Fibroblast of lung (primary cell): ENCODE measurements around the gene SREBF2. TPM values are rescaled to one million over a fixed set of nuclear protein-coding genes. Genes with fewer than 3 reads are reported as not detected.
A peak's percentile ranks its signal among the peaks of the same experiment; 100 is the strongest.

ENCODE experiments used
- DNase-seq, 2 donors: peaks; one replicate each; pipeline versions ENCODE4 v3.0.0 to v3.0.0-alpha.2; 2010; ENCODE audit warnings: low read depth in 2 of 2
- H2AFZ ChIP-seq: 2 replicates; pipeline ENCODE4 v1.5.1; 2012; ENCODE audit warnings: low read length, control low read depth, inconsistent platforms
- H3K27ac ChIP-seq: 2 replicates; pipeline ENCODE4 v1.5.1; 2011; ENCODE audit warnings: low read length, control low read depth; ENCODE audit not compliant: insufficient read depth
- H3K27me3 ChIP-seq: 2 replicates; pipeline ENCODE4 v1.5.1; 2011; ENCODE audit warnings: mild to moderate bottlenecking, low read length; ENCODE audit not compliant: control insufficient read depth, insufficient read depth
- H3K36me3 ChIP-seq: 2 replicates; pipeline ENCODE4 v1.5.1; 2011; ENCODE audit warnings: low read length; ENCODE audit not compliant: control insufficient read depth, insufficient read depth
- H3K4me1 ChIP-seq: 2 replicates; pipeline ENCODE4 v1.5.1; 2011; ENCODE audit warnings: low read length; ENCODE audit not compliant: control insufficient read depth, insufficient read depth; ENCODE audit errors: extremely low read depth
- H3K4me2 ChIP-seq: 2 replicates; pipeline ENCODE4 v1.5.1; 2011; ENCODE audit warnings: low read length, control low read depth; ENCODE audit not compliant: insufficient read depth; ENCODE audit errors: extremely low read depth
- H3K4me3 ChIP-seq, 4 experiments: fragments of 200-600 bp in 1 of 4; sonication (generic) in 1 of 4; replicated peaks in 1 of 4; 2 replicates each; pipeline ENCODE4 v1.5.1; 2011 to 2016; ENCODE audit warnings: low read length in 4 of 4, low read depth in 3 of 4, mild to moderate bottlenecking in 3 of 4, control low read depth in 2 of 4, inconsistent platforms in 1 of 4, mixed read lengths in 1 of 4; ENCODE audit not compliant: insufficient read depth in 1 of 4; ENCODE audit errors: control extremely low read depth in 1 of 4
- H3K79me2 ChIP-seq: 2 replicates; pipeline ENCODE4 v1.5.1; 2012; ENCODE audit warnings: mild to moderate bottlenecking, low read length, inconsistent platforms; ENCODE audit not compliant: control insufficient read depth, insufficient read depth
- H3K9ac ChIP-seq: 2 replicates; pipeline ENCODE4 v1.5.1; 2011; ENCODE audit warnings: mild to moderate bottlenecking, low read length, control low read depth; ENCODE audit not compliant: insufficient read depth
- H3K9me3 ChIP-seq: 2 replicates; pipeline ENCODE4 v1.5.1; 2012; ENCODE audit warnings: low read depth, low read length; ENCODE audit not compliant: control insufficient read depth, insufficient read depth
- H4K20me1 ChIP-seq: 2 replicates; pipeline ENCODE4 v1.5.1; 2011; ENCODE audit warnings: low read length; ENCODE audit not compliant: control insufficient read depth, insufficient read depth; ENCODE audit errors: extremely low read depth
- EZH2 ChIP-seq: IDR thresholded peaks from 2 replicates; pipeline ENCODE4 v1.5.1; 2012; ENCODE audit warnings: low read length, control low read depth, mild to moderate bottlenecking; ENCODE audit errors: missing control alignments
- polyA plus RNA-seq, 2 donors: library from polyadenylated mRNA; depleted of rRNA in 1 of 2; stranded (reverse) in 1 of 2; unstranded in 1 of 2; fragments of >200 nt; gene quantifications; 2 replicates each; pipeline ENCODE4 v1.2.1, GENCODE V29; 2011 to 2012; ENCODE audit warnings: missing spikeins in 1 of 2
- total RNA-seq: library from RNA; depleted of rRNA; stranded (reverse); fragments of >200 nt; gene quantifications from 2 replicates; pipeline ENCODE4 v1.2.1, GENCODE V29; 2014
- TF ChIP-seq, protein P1 (sequence below), 2 donors: IDR thresholded peaks in 1 of 2; conservative IDR thresholded peaks in 1 of 2; 1 replicate in 1 of 2; 2 replicates in 1 of 2; pipeline ENCODE4 v1.5.1; 2011 to 2012; ENCODE audit warnings: low read length in 2 of 2, control low read depth in 1 of 2, inconsistent platforms in 1 of 2, low read depth in 1 of 2, mild to moderate bottlenecking in 1 of 2

The SREBF2 gene
- total and polyA plus RNA-seq, 2 donors (not counting 1 experiment from before 2014, with no cell fraction given), result 51.7 to 103 TPM

DNA sequence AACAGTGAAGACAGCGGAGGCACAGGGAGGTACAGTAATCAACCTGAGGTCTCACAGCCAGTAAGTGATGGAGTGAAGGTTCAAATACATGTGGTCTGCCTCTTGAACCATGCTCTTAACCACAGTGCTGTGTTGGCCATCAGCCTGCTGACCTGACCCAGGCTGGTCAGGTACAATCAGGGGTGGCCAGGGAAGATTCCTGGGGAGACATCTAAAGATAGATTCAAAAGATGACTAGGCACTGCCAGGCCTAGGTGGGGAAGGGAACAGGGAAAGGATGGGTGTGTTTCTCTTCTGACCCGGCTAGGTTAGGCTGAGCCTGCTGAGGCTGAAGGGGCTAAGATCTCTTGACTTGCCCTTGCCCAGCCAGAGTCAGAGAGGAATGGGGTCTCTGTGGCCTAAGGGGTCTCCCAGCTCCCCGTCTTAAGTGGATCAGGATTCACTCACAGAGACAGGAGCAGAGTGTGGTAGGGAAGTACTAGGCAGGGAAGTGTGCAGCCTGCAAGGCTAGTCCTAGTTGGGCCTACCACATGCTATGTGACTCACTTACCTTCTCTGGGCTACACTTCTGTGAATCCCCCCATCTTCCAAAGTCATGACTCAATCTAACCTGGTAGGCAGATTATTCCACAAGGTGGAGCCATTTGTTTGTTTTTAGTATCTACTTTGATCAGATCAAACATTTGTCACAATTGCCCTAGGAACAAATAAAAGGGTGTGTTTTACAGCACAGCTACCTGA is 10.4 kb upstream of the SREBF2 start:
- Histone ChIP-seq H4K20me1 (no peaks in the 10 kb centered on the region), H3K9me3 (no peaks in the 10 kb centered on the region), H3K4me3 (no peak overlapping the region), H3K4me2 (no peak overlapping the region), H3K27me3 (no peaks in the 10 kb centered on the region), H3K9ac (no peak overlapping the region), H3K27ac (no peak overlapping the region), H3K36me3 (no peaks in the 10 kb centered on the region), H3K79me2 (no peaks in the 10 kb centered on the region), H2AFZ (no peak overlapping the region), H3K4me1 (peaks cover 4% of the 10 kb centered on the region)
- DNase-seq, result peak; percentile 69 to 81
- TF ChIP-seq, protein P1, sequence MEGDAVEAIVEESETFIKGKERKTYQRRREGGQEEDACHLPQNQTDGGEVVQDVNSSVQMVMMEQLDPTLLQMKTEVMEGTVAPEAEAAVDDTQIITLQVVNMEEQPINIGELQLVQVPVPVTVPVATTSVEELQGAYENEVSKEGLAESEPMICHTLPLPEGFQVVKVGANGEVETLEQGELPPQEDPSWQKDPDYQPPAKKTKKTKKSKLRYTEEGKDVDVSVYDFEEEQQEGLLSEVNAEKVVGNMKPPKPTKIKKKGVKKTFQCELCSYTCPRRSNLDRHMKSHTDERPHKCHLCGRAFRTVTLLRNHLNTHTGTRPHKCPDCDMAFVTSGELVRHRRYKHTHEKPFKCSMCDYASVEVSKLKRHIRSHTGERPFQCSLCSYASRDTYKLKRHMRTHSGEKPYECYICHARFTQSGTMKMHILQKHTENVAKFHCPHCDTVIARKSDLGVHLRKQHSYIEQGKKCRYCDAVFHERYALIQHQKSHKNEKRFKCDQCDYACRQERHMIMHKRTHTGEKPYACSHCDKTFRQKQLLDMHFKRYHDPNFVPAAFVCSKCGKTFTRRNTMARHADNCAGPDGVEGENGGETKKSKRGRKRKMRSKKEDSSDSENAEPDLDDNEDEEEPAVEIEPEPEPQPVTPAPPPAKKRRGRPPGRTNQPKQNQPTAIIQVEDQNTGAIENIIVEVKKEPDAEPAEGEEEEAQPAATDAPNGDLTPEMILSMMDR (conservative IDR thresholded peaks at IDR 0.05 in 1 of 2, IDR thresholded peaks at IDR 0.05 in 1 of 2; ENCODE audit: low read depth in 1 of 2, low read length in 2 of 2), result peak; percentile 30 to 41
- no peak for TF ChIP-seq EZH2

DNA sequence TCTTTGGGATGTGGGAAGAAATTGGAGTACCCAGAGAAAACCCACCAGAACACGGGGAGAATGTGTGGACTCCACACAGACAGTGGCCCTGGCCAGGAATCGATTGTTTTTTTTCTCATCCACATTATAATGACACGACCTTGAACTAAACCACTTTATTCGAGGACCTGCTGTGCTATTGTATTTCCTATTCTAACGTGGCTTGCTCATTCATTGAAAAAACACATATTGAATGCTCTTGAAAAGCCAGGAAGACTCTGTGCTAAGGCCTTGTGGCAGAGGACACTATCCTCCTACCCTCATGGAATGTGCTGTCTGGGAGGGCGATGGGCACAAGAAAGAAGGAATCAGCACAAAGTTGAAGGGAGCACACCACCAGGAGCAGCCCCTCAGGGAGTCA is 9.1 kb upstream of the SREBF2 start:
- no peak overlapping the region for H2AFZ ChIP-seq
- H3K4me2 ChIP-seq, result no peak overlapping the region
- no peak overlapping the region for H3K27ac ChIP-seq
- H3K36me3 ChIP-seq, result no peaks in the 10 kb centered on the region
- no peaks in the 10 kb centered on the region for H4K20me1 ChIP-seq
- H3K9ac ChIP-seq, result no peak overlapping the region
- no peaks in the 10 kb centered on the region for H3K27me3 ChIP-seq
- no peaks in the 10 kb centered on the region for H3K79me2 ChIP-seq
- TF ChIP-seq, protein P1 (conservative IDR thresholded peaks at IDR 0.05 in 1 of 2, IDR thresholded peaks at IDR 0.05 in 1 of 2; ENCODE audit: low read depth in 1 of 2, low read length in 2 of 2), result no peak
- TF ChIP-seq EZH2, result no peak
- peaks cover 4% of the 10 kb centered on the region for H3K4me1 ChIP-seq
- no peaks in the 10 kb centered on the region for H3K9me3 ChIP-seq
- no peak overlapping the region for H3K4me3 ChIP-seq
- DNase-seq, result no peak

DNA sequence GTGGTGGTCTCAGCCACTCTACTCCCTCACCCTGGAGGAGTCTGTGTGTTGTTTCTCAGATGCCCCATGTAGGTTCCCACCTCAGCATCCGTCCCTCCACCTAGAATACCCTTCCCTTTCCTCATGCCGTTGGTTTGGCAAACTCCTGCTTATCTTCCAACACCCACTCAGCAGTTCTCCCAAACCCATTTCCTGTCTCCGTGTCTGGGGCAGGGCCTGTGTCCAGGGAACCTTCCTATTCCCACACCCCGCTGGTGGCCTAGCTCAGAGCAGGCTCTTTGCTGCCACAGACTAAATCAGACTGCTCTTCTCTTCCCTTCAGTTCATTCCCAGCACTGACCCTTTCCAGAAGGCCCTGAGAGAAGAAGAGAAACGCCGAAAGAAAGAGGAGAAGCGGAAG is 7.5 kb upstream of the SREBF2 start:
- Histone ChIP-seq H3K79me2 (no peaks in the 10 kb centered on the region), H3K27me3 (no peaks in the 10 kb centered on the region), H3K4me1 (peaks cover 4% of the 10 kb centered on the region), H2AFZ (peak overlapping the region; percentile 6), H3K9ac (no peak overlapping the region), H3K4me3 (no peak overlapping the region), H4K20me1 (no peaks in the 10 kb centered on the region), H3K9me3 (no peaks in the 10 kb centered on the region), H3K4me2 (no peak overlapping the region), H3K27ac (no peak overlapping the region), H3K36me3 (no peaks in the 10 kb centered on the region)
- TF ChIP-seq, protein P1 (conservative IDR thresholded peaks at IDR 0.05 in 1 of 2, IDR thresholded peaks at IDR 0.05 in 1 of 2; ENCODE audit: low read depth in 1 of 2, low read length in 2 of 2), result no peak
- no peak for TF ChIP-seq EZH2
- peak; percentile 35 to 61 for DNase-seq
